Ovary (tissue), 9 donors: ENCODE measurements around the gene SERPINI1. TPM values are rescaled to one million over a fixed set of nuclear protein-coding genes. Genes with fewer than 3 reads are reported as not detected.

Experiments used
- DNase-seq, 5 donors: peaks; one replicate each; pipeline ENCODE4 v3.0.0-alpha.2; 2019 to 2020
- H3K27ac ChIP-seq, 2 donors: fragments of 200-600 bp; one replicate each; pipeline versions ENCODE4 v1.5.1 to v1.8.0; 2019 to 2022
- H3K27me3 ChIP-seq: fragments of 200-600 bp; one replicate; pipeline ENCODE4 v1.8.0; 2022
- H3K36me3 ChIP-seq: fragments of 200-600 bp; sonication (generic); one replicate; pipeline ENCODE4 v1.5.1; 2019
- H3K4me1 ChIP-seq: one replicate; pipeline ENCODE4 v1.8.1; 2013; ENCODE audit warnings: mild to moderate bottlenecking, moderate library complexity; ENCODE audit not compliant: insufficient read depth
- H3K4me3 ChIP-seq: fragments of 200-600 bp; sonication (generic); one replicate; pipeline ENCODE4 v1.5.1; 2017
- H3K9me3 ChIP-seq, 2 donors: fragments of 200-600 bp in 1 of 2; sonication (generic) in 1 of 2; one replicate each; pipeline versions ENCODE4 v1.5.1 to v1.8.1; 2013 to 2019; ENCODE audit warnings: mild to moderate bottlenecking in 1 of 2, moderate library complexity in 1 of 2
- EP300 ChIP-seq: sonication (generic); formaldehyde crosslinking; IDR thresholded peaks from one replicate; pipeline ENCODE4 v1.6.1; 2017; ENCODE audit warnings: antibody characterized with exemption
- POLR2A ChIP-seq: fragments of 450-650 bp; IDR thresholded peaks from one replicate; pipeline ENCODE4 v1.6.1; 2017; ENCODE audit warnings: antibody characterized with exemption, mild to moderate bottlenecking, moderate library complexity
- WGBS, 3 donors: extraction: QIAGEN DNeasy Blood & Tissue Kit in 1 of 3; methylation state at CpG; one replicate each; pipeline versions ENCODE4 v1.1.5 to v1.1.7; 2013 to 2017; 5-methylcytosine and 5-hydroxymethylcytosine counted together
- intact Hi-C, 4 donors: fragments of 100-400 bp; cut with DNase I; formaldehyde crosslinking; loops; one replicate each; pipeline versions ENCODE4 v1.11.0 to v1.15.1; 2022 to 2023
- polyA plus RNA-seq, 2 donors: library from polyadenylated mRNA; stranded (reverse); fragments of 200-250 nt in 1 of 2; fragments of 350-450 nt in 1 of 2; fragmentation: Illumina TruSeq in 1 of 2; extraction: RNeasy Lipid Tissue Mini Kit (QIAGEN cat#74804) in 1 of 2; gene quantifications; one replicate each; pipeline ENCODE4 v1.2.3, GENCODE V29; 2013 to 2014
- total RNA-seq, 7 donors: library from RNA; depleted of rRNA in 2 of 7; stranded (reverse); fragments of >200 nt in 2 of 7; fragmentation: NEBNext Ultra II Directional in 3 of 7; extraction: Animal tissue kit (Norgen Biotek cat#: 25700) in 3 of 7; gene quantifications; one replicate each; pipeline versions ENCODE4 v1.1.0 to v1.2.4, GENCODE V29; 2016 to 2023
- TF ChIP-seq, protein P1 (sequence below), 3 donors: fragments of 450-650 bp in 2 of 3; fragments of 200-600 bp in 1 of 3; IDR thresholded peaks; one replicate each; pipeline versions ENCODE4 v1.5.1 to v1.8.0; 2016 to 2022; ENCODE audit warnings: antibody characterized with exemption in 3 of 3, mild to moderate bottlenecking in 1 of 3
- donor health status: DM: no; HTN: no; CAD: no; lungs with moderate emphysema.
- donor health status: DM: no; HTN: no; CAD: no.
- donor health status: Bipolar disorder and iron deficiency.
- donor health status: DM: yes; HTN: yes; CAD: no.
- donor health status: DM: no; HTN: no; CAD: no.
- donor health status: DM: yes; HTN: yes; CAD: no.

The SERPINI1 gene
- total and polyA plus RNA-seq, 9 donors: 1.8 to 11.6 (median 5.0) TPM

- intact Hi-C loops: no loop called here
- TF ChIP-seq EP300 (no peak), POLR2A (no peak)
- TF ChIP-seq, protein P1, sequence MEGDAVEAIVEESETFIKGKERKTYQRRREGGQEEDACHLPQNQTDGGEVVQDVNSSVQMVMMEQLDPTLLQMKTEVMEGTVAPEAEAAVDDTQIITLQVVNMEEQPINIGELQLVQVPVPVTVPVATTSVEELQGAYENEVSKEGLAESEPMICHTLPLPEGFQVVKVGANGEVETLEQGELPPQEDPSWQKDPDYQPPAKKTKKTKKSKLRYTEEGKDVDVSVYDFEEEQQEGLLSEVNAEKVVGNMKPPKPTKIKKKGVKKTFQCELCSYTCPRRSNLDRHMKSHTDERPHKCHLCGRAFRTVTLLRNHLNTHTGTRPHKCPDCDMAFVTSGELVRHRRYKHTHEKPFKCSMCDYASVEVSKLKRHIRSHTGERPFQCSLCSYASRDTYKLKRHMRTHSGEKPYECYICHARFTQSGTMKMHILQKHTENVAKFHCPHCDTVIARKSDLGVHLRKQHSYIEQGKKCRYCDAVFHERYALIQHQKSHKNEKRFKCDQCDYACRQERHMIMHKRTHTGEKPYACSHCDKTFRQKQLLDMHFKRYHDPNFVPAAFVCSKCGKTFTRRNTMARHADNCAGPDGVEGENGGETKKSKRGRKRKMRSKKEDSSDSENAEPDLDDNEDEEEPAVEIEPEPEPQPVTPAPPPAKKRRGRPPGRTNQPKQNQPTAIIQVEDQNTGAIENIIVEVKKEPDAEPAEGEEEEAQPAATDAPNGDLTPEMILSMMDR (IDR thresholded peaks at IDR 0.05): no peak
- Histone ChIP-seq H3K9me3 (no peaks in the 10 kb centered on the region), H3K27ac (no peak overlapping the region), H3K36me3 (no peaks in the 10 kb centered on the region), H3K27me3 (no peaks in the 10 kb centered on the region), H3K4me1 (no peaks in the 10 kb centered on the region), H3K4me3 (no peak overlapping the region)
- 95 to 99% (median 95%) methylated on average over 3 of the region's 3 CpGs for WGBS, 3 donors
- no peak for DNase-seq
Measured at GRCh38 chr3:167712445-167712844, 23.1 kb upstream of the SERPINI1 start.

- DNase-seq: no peak
- no peak overlapping the region for H3K4me3 ChIP-seq
- H3K27me3 ChIP-seq: no peaks in the 10 kb centered on the region
- no peaks in the 10 kb centered on the region for H3K4me1 ChIP-seq
- intact Hi-C loops: no loop called here
- 96 to 100% (median 97%) methylated on average over 1 of the region's 1 CpG for WGBS, 3 donors
- H3K36me3 ChIP-seq: no peaks in the 10 kb centered on the region
- TF ChIP-seq, protein P1 (IDR thresholded peaks at IDR 0.05): no peak
- no peak for TF ChIP-seq POLR2A
- no peak overlapping the region for H3K27ac ChIP-seq
- no peaks in the 10 kb centered on the region for H3K9me3 ChIP-seq
Measured at GRCh38 chr3:167714871-167715270, 20.6 kb upstream of the SERPINI1 start.

- DNase-seq: no peak
- intact Hi-C loops: no loop called here
Measured at GRCh38 chr3:167716920-167717319, 18.6 kb upstream of the SERPINI1 start.

GRCh38 chr3:167718582-167718981 lies 16.9 kb upstream of the SERPINI1 start:
- WGBS, 3 donors: 98 to 100% (median 98%) methylated on average over 1 of the region's 1 CpG
- TF ChIP-seq, protein P1 (IDR thresholded peaks at IDR 0.05): no peak
- TF ChIP-seq POLR2A (no peak), EP300 (no peak)
- H3K4me3 ChIP-seq: no peak overlapping the region

More at GRCh38 chr3:167716920-167717319, 18.6 kb upstream of the SERPINI1 start:
- no peaks in the 10 kb centered on the region for H3K36me3 ChIP-seq
- H3K27me3 ChIP-seq: no peaks in the 10 kb centered on the region
- no peaks in the 10 kb centered on the region for H3K4me1 ChIP-seq
- no peaks in the 10 kb centered on the region for H3K9me3 ChIP-seq
- no peak overlapping the region for H3K4me3 ChIP-seq
- H3K27ac ChIP-seq: no peak overlapping the region
- TF ChIP-seq POLR2A (no peak), EP300 (no peak)
- TF ChIP-seq, protein P1 (IDR thresholded peaks at IDR 0.05): no peak
- 89 to 94% (median 92%) methylated on average over 2 of the region's 2 CpGs for WGBS, 3 donors

More at GRCh38 chr3:167718582-167718981, 16.9 kb upstream of the SERPINI1 start:
- Histone ChIP-seq H3K4me1 (no peaks in the 10 kb centered on the region), H3K36me3 (no peaks in the 10 kb centered on the region), H3K9me3 (no peaks in the 10 kb centered on the region), H3K27ac (no peak overlapping the region), H3K27me3 (no peaks in the 10 kb centered on the region)
- intact Hi-C loops: no loop called here
- DNase-seq: no peak
